AG04450 (cell line): Measurements from ENCODE around the gene LPIN2. TPM values are rescaled to one million over a fixed set of nuclear protein-coding genes. Genes with fewer than 3 reads are reported as not detected.

Experiments used
- CTCF ChIA-PET: fragments of 300-600, 350-600 bp; formaldehyde crosslinking; extraction: SDS; loops from one replicate; lab custom pipeline; 2022; ENCODE audit warnings: antibody characterized with exemption, inconsistent platforms; lab: Charles Lee
- POLR2A ChIA-PET: fragments of 350-600 bp; formaldehyde crosslinking; extraction: SDS; loops from one replicate; lab custom pipeline; 2021; ENCODE audit warnings: antibody characterized with exemption, inconsistent platforms; lab: Yijun Ruan, JAX
- DNase-seq: peaks from one replicate; pipeline ENCODE4 v3.0.0-alpha.2; 2011; ENCODE audit warnings: low read depth, low spot score
- H3K27ac ChIP-seq: one replicate; pipeline ENCODE4 v1.5.1; 2012; ENCODE audit warnings: low read depth, low read length, control low read depth
- H3K27me3 ChIP-seq: one replicate; pipeline ENCODE4 v1.6.0; 2012; ENCODE audit warnings: low read length; ENCODE audit not compliant: control insufficient read depth, insufficient read depth
- H3K4me3 ChIP-seq: 2 replicates; pipeline ENCODE4 v1.5.1; 2011; ENCODE audit warnings: mild to moderate bottlenecking, low read depth, low read length, control low read depth
- H3K9me3 ChIP-seq: 2 replicates; pipeline ENCODE4 v1.5.1; 2012; ENCODE audit warnings: low read length; ENCODE audit not compliant: control insufficient read depth, insufficient read depth
- polyA plus RNA-seq: library from polyadenylated mRNA; depleted of rRNA; stranded (reverse); fragments of >200 nt; gene quantifications from 2 replicates; pipeline ENCODE4 v1.2.3, GENCODE V29; 2011
- TF ChIP-seq, protein P1 (sequence below): IDR thresholded peaks from 2 replicates; pipeline ENCODE4 v1.5.1; 2011; ENCODE audit warnings: low read depth, low read length, control low read depth, inconsistent platforms

Gene LPIN2
- polyA plus RNA-seq, 1 experiment: 46.7 TPM

DNA sequence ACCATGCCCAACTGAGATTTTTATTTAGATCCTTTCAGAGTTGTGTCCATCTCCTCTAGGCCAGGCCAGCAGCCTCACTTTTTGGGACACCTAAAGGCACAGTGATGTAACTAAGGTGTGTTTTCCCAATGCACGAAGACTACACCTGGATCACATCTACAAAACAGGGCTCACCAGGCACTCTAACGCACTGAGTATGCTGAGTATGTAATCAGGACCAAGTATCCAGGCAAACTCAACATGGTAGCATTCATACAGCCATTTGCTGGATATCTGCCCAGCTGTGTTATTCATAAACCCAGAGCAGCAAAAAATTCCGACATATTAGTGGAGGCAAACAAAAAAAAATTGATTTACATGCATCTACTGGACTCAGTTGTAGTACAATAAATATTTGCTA, 33.8 kb downstream of the LPIN2 start:
- CTCF ChIA-PET: interaction anchor here (1.7 kb wide), 1 partner anchor 150 kb away, joined by 4 read pairs; no protein-coding TSS in a partner anchor
- POLR2A ChIA-PET: no interaction called here
- peak overlapping the region; percentile 90 for H3K27ac ChIP-seq
- no peaks in the 10 kb centered on the region for H3K9me3 ChIP-seq
- peak; percentile 37 for DNase-seq
- no peak overlapping the region for H3K4me3 ChIP-seq
- H3K27me3 ChIP-seq: no peaks in the 10 kb centered on the region
- TF ChIP-seq, protein P1, sequence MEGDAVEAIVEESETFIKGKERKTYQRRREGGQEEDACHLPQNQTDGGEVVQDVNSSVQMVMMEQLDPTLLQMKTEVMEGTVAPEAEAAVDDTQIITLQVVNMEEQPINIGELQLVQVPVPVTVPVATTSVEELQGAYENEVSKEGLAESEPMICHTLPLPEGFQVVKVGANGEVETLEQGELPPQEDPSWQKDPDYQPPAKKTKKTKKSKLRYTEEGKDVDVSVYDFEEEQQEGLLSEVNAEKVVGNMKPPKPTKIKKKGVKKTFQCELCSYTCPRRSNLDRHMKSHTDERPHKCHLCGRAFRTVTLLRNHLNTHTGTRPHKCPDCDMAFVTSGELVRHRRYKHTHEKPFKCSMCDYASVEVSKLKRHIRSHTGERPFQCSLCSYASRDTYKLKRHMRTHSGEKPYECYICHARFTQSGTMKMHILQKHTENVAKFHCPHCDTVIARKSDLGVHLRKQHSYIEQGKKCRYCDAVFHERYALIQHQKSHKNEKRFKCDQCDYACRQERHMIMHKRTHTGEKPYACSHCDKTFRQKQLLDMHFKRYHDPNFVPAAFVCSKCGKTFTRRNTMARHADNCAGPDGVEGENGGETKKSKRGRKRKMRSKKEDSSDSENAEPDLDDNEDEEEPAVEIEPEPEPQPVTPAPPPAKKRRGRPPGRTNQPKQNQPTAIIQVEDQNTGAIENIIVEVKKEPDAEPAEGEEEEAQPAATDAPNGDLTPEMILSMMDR: no peak

DNA sequence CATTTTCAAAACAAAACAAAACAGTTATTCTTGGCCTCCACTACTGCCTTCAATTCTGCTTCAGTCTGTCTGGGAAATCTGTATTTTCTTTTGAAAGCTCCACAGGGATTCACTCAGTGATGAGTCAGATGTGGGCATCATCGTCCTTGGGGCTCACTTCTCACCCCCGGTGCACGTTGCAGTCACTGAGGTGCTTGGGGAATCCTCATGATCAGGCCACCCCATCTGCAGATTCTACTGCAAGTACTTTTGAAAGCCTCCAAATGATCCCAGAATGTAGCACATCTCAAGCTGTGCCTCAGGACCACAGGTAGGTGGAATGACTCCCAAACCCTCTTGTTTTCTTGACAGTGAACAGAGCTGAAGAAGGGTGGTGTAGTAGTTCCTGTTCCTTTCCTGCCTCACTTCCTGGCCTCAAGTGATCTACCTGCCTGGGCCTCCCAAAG, 34.3 kb downstream of the LPIN2 start:
- Histone ChIP-seq H3K27ac (peak overlapping the region; percentile 90), H3K4me3 (peak overlapping the region; percentile 8), H3K27me3 (no peaks in the 10 kb centered on the region), H3K9me3 (no peaks in the 10 kb centered on the region)
- peak; percentile 34 for DNase-seq
- POLR2A ChIA-PET: no interaction called here
- CTCF ChIA-PET: no interaction called here
- TF ChIP-seq, protein P1: no peak

DNA sequence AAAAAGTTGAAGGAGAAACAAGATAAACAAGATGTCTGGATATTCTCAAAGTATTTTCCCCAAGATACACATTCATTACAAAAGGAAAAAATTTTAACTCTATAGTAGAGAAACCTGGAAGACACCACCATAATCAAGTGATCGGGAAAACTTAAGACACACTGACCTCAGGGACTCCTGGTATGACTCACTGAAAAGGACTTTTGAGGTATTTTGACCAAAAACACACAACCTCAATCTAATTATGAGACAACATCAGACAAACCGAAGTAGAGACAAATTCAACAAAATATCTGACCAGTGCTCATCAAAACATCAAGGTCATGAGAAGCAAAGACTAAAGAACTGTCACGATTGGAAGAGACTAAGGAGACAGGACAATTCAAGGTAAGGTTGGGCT, 34.7 kb downstream of the LPIN2 start:
- CTCF ChIA-PET: interaction anchor here (0.9 kb wide), 1 partner anchor 30 kb away, joined by 4 read pairs; no protein-coding TSS in a partner anchor
- Histone ChIP-seq H3K27me3 (no peaks in the 10 kb centered on the region), H3K9me3 (no peaks in the 10 kb centered on the region), H3K27ac (peak overlapping the region; percentile 90), H3K4me3 (peak overlapping the region; percentile 8)
- POLR2A ChIA-PET: no interaction called here
- TF ChIP-seq, protein P1: no peak
- DNase-seq: no peak

DNA sequence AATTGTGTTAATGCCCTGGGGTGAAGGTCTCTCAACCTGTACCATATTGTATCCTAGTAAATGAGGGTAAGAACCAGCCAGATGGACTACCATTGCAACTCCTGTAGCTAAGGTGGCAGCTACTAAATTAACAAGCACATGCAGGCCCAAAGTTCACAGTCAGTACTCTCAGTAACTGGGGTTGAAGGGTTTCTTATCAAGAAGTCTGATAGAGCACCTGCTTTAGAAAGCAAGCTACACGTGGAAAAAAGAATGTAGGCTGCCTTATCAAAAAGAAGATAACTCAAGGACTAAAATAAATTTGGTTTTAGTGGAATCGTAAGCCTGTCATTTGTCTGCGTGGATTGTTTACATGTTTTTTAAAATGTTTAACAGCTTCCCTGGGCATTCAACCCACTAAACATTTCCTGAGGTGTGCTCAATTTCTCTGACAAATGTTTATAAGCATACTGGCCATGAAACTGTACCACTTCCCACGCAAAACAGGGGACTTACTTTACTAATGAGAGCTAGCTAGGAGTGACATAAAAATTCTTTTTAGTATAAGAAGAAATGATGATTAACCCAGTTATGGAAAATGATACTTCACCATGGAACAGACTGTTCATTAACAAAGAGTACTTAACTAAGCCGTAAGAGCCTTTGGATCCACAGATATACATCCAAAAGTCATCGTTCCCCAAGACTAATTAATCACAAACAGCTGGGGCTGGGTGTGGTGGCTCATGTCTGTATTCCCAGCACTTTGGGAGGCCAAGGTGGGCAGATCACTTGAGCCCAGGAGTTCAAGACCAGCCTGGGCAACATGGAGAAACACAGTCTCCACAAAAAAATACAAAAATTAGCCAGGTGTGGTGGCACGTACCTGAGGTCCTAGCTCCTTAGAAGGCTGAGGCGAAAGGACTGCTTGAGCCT, 36.5 kb downstream of the LPIN2 start:
- CTCF ChIA-PET: interaction anchor here (0.7 to 2.3 kb wide), 3 partner anchors 9 to 175 kb away, joined by 3 to 7 read pairs (median 3); no protein-coding TSS in a partner anchor
- TF ChIP-seq, protein P1: no peak
- POLR2A ChIA-PET: no interaction called here
- Histone ChIP-seq H3K27ac (no peak overlapping the region), H3K9me3 (no peaks in the 10 kb centered on the region), H3K27me3 (no peaks in the 10 kb centered on the region), H3K4me3 (no peak overlapping the region)
- no peak for DNase-seq

DNA sequence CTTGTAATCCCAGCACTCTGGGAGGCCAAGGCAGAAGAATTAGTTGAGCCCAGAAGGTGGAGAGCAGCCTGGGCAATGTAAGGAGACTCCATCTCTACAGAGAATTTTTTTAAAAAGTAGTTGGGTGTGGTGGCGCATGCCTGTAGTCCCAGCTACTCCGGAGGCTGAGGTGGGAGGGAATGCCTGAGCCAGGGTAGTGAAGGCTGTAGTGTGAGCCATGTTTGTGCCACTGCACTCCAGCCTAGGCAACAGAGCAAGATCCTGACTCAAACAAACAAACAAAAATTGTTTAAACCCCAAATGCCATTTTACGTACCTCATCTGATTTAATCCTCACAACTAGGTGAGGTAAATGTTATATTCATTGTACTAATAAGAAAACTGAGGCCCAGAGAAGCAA, 38.2 kb downstream of the LPIN2 start:
- H3K4me3 ChIP-seq: no peak overlapping the region
- H3K27ac ChIP-seq: no peak overlapping the region
- CTCF ChIA-PET: interaction anchor here (1.3 kb wide), 1 partner anchor 11 kb away, joined by 3 read pairs; no protein-coding TSS in a partner anchor
- TF ChIP-seq, protein P1: no peak
- H3K9me3 ChIP-seq: no peaks in the 10 kb centered on the region
- DNase-seq: no peak
- POLR2A ChIA-PET: no interaction called here
- no peaks in the 10 kb centered on the region for H3K27me3 ChIP-seq
